ENCODE results near the gene SNIP1. TPM values are rescaled to one million over a fixed set of nuclear protein-coding genes. Genes with fewer than 3 reads are reported as not detected.

The SNIP1 gene
- total and polyA plus RNA-seq, 10 of the 15 experiments (the other 5 are each of a cell fraction or from before 2014, with no cell fraction given): 2.7 to 22.4 (median 10.1) TPM

DNA sequence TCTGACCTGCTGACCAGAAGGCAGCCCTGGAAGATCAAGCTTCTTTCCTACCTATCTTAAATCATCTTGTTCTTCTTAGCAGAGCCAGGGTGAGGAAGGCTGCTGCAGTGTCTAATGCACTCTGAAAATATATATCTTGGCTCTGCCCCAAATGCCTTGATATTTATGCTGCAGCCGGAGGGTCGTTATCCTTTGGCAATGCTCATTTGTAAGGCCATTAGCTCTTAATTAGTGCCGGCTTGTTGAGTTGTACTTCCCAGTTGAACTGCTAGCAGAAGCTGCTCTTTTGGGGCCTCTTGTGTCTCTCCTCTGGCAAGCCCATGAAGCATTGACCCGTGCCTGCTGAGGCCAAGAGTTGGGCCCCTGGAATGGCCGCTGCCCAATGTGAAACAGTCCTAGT is 45.8 kb upstream of the SNIP1 start (continued):
- TF ChIP-seq FOXM1 (IDR thresholded peaks at IDR 0.05; ENCODE audit: low read depth, low read length): no peak

DNA sequence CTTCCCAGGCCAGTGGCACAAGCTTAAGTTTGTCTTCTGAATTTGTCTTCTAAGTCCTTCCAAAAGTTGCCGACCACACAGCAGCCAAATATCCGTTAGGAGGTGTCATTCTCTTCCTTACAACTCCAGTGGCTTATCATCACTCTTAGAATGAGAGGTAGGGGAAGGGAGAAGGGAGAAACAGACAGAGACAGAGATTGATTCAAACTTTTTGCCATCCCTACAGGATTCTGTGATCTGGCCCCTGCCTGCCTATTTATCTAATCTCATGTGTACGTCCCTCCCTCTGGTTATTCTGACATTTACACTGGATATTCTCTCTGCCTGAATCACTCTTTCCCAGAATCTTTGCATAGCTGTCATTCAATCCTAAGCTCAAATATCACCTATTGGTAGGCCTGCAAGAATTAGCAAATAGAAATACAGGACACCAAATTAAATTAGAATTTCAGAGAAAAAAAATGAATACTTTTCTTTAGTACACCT is 42.1 kb upstream of the SNIP1 start:
- Histone ChIP-seq H3K9ac (ENCODE audit: control insufficient read depth, insufficient read depth, low read length) (no peak overlapping the region), H3K4me1 (ENCODE audit: control insufficient read depth, insufficient read depth, low read length) (peaks cover 7% of the 10 kb centered on the region), H3K79me2 (ENCODE audit: control insufficient read depth, insufficient read depth, low read length) (peaks cover 28% of the 10 kb centered on the region), H3K27ac (ENCODE audit: control insufficient read depth, insufficient read depth) (no peak overlapping the region), H3K4me2 (ENCODE audit: control insufficient read depth, insufficient read depth) (peak overlapping the region; percentile 82), H3K9me3 (replicated peaks; ENCODE audit: control insufficient read depth, insufficient read depth, low read length) (no peaks in the 10 kb centered on the region), H2AFZ (ENCODE audit: control insufficient read depth, low read depth, low read length) (peak overlapping the region; percentile 77), H3K27me3 (replicated peaks in 1 of 2; ENCODE audit: control insufficient read depth in 2 of 2, insufficient read depth in 2 of 2, low read length in 1 of 2) (no peaks in the 10 kb centered on the region), H4K20me1 (ENCODE audit: control insufficient read depth, insufficient read depth) (no peaks in the 10 kb centered on the region), H3K36me3 (ENCODE audit: control insufficient read depth in 2 of 2, insufficient read depth in 2 of 2, low read length in 1 of 2) (peaks cover 0 to 10% of the 10 kb centered on the region in 2 experiments; a peak in 2 of 4 replicates), H3K4me3 (peak overlapping the region; percentile 77; the same call in 1 of the 2 replicates)
- POLR2A ChIA-PET: interaction anchor here (0.6 to 2.1 kb wide), 4 partner anchors 51 to 121 kb away, joined by 3 to 6 read pairs (median 4); a partner anchor contains a TSS
- intact Hi-C loops (cut with micrococcal nuclease; ENCODE audit: unreplicated experiment) (loop anchor here (5.0 kb wide), 1 partner anchor 124 kb away; the partner anchor contains the start of gene ZC3H12A), in situ Hi-C loops (cut with MboI) (loop anchor here (25.0 kb wide), 1 partner anchor 391 kb away; the partner anchor contains the start of gene SF3A3)
- CTCF ChIA-PET: interaction anchor here (0.8 to 17.5 kb wide), 4 partner anchors 87 to 145 kb away, joined by 3 to 521 read pairs (median 4); partner anchors contain the start of gene CDCA8
- SMC1A ChIA-PET (ENCODE audit: uncharacterized antibody, unreplicated experiment): interaction anchor here (1.1 to 14.3 kb wide), 2 partner anchors 84 to 93 kb away, joined by 6 to 245 read pairs; no protein-coding TSS in a partner anchor
- FAIRE-seq (no peak), DNase-seq (ENCODE audit: low read depth, low spot score) (no peak), ATAC-seq (no peak)
- BruUV-seq (replicated peaks): no TSS peak
- RAD21 ChIA-PET (ENCODE audit: unreplicated experiment): interaction anchor here (0.6 to 1.5 kb wide), 6 partner anchors 42 to 109 kb away, joined by 3 to 6 read pairs (median 3); partner anchors contain the start of genes CDCA8, MEAF6 and SNIP1
- TF ChIP-seq BMI1 (IDR thresholded peaks at IDR 0.05; ENCODE audit: borderline replicate concordance) (0 out of 2 replicates have a peak, but pooled peaks have one; percentile 52), MTA2 (IDR thresholded peaks at IDR 0.05; ENCODE audit: low read depth) (no peak), CUX1 (IDR thresholded peaks at IDR 0.05; ENCODE audit: insufficient replicate concordance, low read depth, low read length) (no peak)
- WGBS (ENCODE audit: insufficient coverage, insufficient replicate concordance, low lambda C conversion rate, missing lambda C conversion rate): 2% methylated on average over 3 of the region's 3 CpGs
